ENCODE data around the gene APOL5.

Gene APOL5

GRCh38 chr22:35758394-35758793, 40.7 kb downstream of the APOL5 start:
- TF ChIP-seq CTCF (conservative IDR thresholded peaks at IDR 0.05; ENCODE audit: low read depth, low read length), result no peak
- Histone ChIP-seq H3K4me1 (ENCODE audit: low read depth, poor library complexity, severe bottlenecking) (no peaks in the 10 kb centered on the region), H3K4me3 (IDR thresholded peaks at IDR 0.05; ENCODE audit: insufficient read depth, low read depth, low read length) (no peak overlapping the region), H3K36me3 (ENCODE audit: insufficient read depth) (no peaks in the 10 kb centered on the region), H3K27ac (no peak overlapping the region), H3K9ac (no peak overlapping the region), H3K4me2 (no peak overlapping the region), H4K20me1 (ENCODE audit: insufficient read depth) (no peaks in the 10 kb centered on the region), H3K27me3 (ENCODE audit: insufficient read depth, low read depth) (no peaks in the 10 kb centered on the region), H3K79me2 (ENCODE audit: insufficient read depth, low read depth) (no peaks in the 10 kb centered on the region), H2AFZ (ENCODE audit: low read depth) (no peak overlapping the region)

- no peak overlapping the region for H3K27ac ChIP-seq
- H3K4me1 ChIP-seq (ENCODE audit: low read depth, poor library complexity, severe bottlenecking), result no peaks in the 10 kb centered on the region
- no peaks in the 10 kb centered on the region for H3K36me3 ChIP-seq (ENCODE audit: insufficient read depth)
- H4K20me1 ChIP-seq (ENCODE audit: insufficient read depth), result no peaks in the 10 kb centered on the region
- H3K4me3 ChIP-seq (IDR thresholded peaks at IDR 0.05; ENCODE audit: insufficient read depth, low read depth, low read length), result no peak overlapping the region
- H3K4me2 ChIP-seq, result no peak overlapping the region
- no peaks in the 10 kb centered on the region for H3K79me2 ChIP-seq (ENCODE audit: insufficient read depth, low read depth)
- TF ChIP-seq CTCF (conservative IDR thresholded peaks at IDR 0.05; ENCODE audit: low read depth, low read length), result no peak
- no peak overlapping the region for H3K9ac ChIP-seq
- no peak overlapping the region for H2AFZ ChIP-seq (ENCODE audit: low read depth)
- H3K27me3 ChIP-seq (ENCODE audit: insufficient read depth, low read depth), result no peaks in the 10 kb centered on the region
Observed at GRCh38 chr22:35761037-35761436, 43.4 kb downstream of the APOL5 start.

- Histone ChIP-seq H3K27ac (no peak overlapping the region), H3K79me2 (ENCODE audit: insufficient read depth, low read depth) (no peaks in the 10 kb centered on the region), H3K4me3 (IDR thresholded peaks at IDR 0.05; ENCODE audit: insufficient read depth, low read depth, low read length) (no peak overlapping the region), H3K27me3 (ENCODE audit: insufficient read depth, low read depth) (no peaks in the 10 kb centered on the region), H3K4me2 (no peak overlapping the region), H3K36me3 (ENCODE audit: insufficient read depth) (no peaks in the 10 kb centered on the region), H2AFZ (ENCODE audit: low read depth) (no peak overlapping the region), H4K20me1 (ENCODE audit: insufficient read depth) (no peaks in the 10 kb centered on the region), H3K4me1 (ENCODE audit: low read depth, poor library complexity, severe bottlenecking) (no peaks in the 10 kb centered on the region), H3K9ac (no peak overlapping the region)
- no peak for TF ChIP-seq CTCF (conservative IDR thresholded peaks at IDR 0.05; ENCODE audit: low read depth, low read length)
Observed at GRCh38 chr22:35766654-35767580, 49.2 kb downstream of the APOL5 start.

- H2AFZ ChIP-seq (ENCODE audit: low read depth), result no peak overlapping the region
Observed at GRCh38 chr22:35769974-35770373, 52.3 kb downstream of the APOL5 start.

More at GRCh38 chr22:35769974-35770373, 52.3 kb downstream of the APOL5 start:
- H3K4me1 ChIP-seq (ENCODE audit: low read depth, poor library complexity, severe bottlenecking), result no peaks in the 10 kb centered on the region
- no peak for TF ChIP-seq CTCF (conservative IDR thresholded peaks at IDR 0.05; ENCODE audit: low read depth, low read length)
- no peak overlapping the region for H3K4me2 ChIP-seq
- H3K36me3 ChIP-seq (ENCODE audit: insufficient read depth), result no peaks in the 10 kb centered on the region
- H3K27ac ChIP-seq, result no peak overlapping the region
- H3K27me3 ChIP-seq (ENCODE audit: insufficient read depth, low read depth), result no peaks in the 10 kb centered on the region
- H4K20me1 ChIP-seq (ENCODE audit: insufficient read depth), result no peaks in the 10 kb centered on the region
- H3K4me3 ChIP-seq (IDR thresholded peaks at IDR 0.05; ENCODE audit: insufficient read depth, low read depth, low read length), result no peak overlapping the region
- H3K9ac ChIP-seq, result no peak overlapping the region
- no peaks in the 10 kb centered on the region for H3K79me2 ChIP-seq (ENCODE audit: insufficient read depth, low read depth)

All from KMS-11 (cell line).